GM12878 (cell line): ENCODE results near the gene DNMT3A.

Experiments
- GABPA ChIP-seq: IDR thresholded peaks from 2 replicates; pipeline ENCODE4 v1.6.1; 2014; ENCODE audit warnings: antibody characterized with exemption, low read depth, mild to moderate bottlenecking, inconsistent platforms
- NFYB ChIP-seq: IDR thresholded peaks from 2 replicates; pipeline ENCODE4 v1.6.1; 2011; ENCODE audit warnings: low read depth, mild to moderate bottlenecking, low read length, improper control_type of control experiment, moderate library complexity; ENCODE audit not compliant: insufficient read depth
- POLR2A ChIP-seq: IDR thresholded peaks from 2 replicates; pipeline ENCODE4 v1.6.1; 2011; ENCODE audit warnings: low read depth, mild to moderate bottlenecking, low read length
- TAF1 ChIP-seq: IDR thresholded peaks from 2 replicates; pipeline ENCODE4 v1.6.1; 2011; ENCODE audit warnings: mild to moderate bottlenecking, low read depth, low read length, borderline replicate concordance
- ZNF274 ChIP-seq: IDR thresholded peaks from one replicate; pipeline ENCODE4 v1.8.0; 2011; ENCODE audit not compliant: insufficient read length, insufficient read depth
- TF ChIP-seq, protein P1 (sequence below): IDR thresholded peaks from 2 replicates; pipeline ENCODE4 v1.6.1; 2011; ENCODE audit warnings: low read depth, mild to moderate bottlenecking, low read length, moderate library complexity, borderline replicate concordance; ENCODE audit errors: extremely low read depth

GRCh38 chr2:25194576-25195122 is 147.1 kb downstream of the DNMT3A start:
- TF ChIP-seq TAF1 = no peak
- TF ChIP-seq POLR2A = no peak
- TF ChIP-seq NFYB = no peak
- TF ChIP-seq ZNF274 = no peak
- TF ChIP-seq, protein P1, sequence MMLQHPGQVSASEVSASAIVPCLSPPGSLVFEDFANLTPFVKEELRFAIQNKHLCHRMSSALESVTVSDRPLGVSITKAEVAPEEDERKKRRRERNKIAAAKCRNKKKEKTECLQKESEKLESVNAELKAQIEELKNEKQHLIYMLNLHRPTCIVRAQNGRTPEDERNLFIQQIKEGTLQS = no peak
- no peak for TF ChIP-seq GABPA
